ENCODE measurements around the gene BOC. TPM values are rescaled to one million over a fixed set of nuclear protein-coding genes. Genes with fewer than 3 reads are reported as not detected.

Gene BOC
- total RNA-seq, 1 experiment from 2014 or later: 7.3 TPM

- no peaks in the 10 kb centered on the region for H4K20me1 ChIP-seq (ENCODE audit: low read length)
- TF ChIP-seq CTCF (conservative IDR thresholded peaks at IDR 0.05; ENCODE audit: low read depth, low read length): no peak
- no peak for TF ChIP-seq EZH2 (IDR thresholded peaks at IDR 0.05; ENCODE audit: low read length, unreplicated experiment)
- TF ChIP-seq EZH2phosphoT487 (IDR thresholded peaks at IDR 0.05; ENCODE audit: borderline replicate concordance, low read length): no peak
- no TSS peak for BruUV-seq (replicated peaks)
- no peak overlapping the region for H3K9ac ChIP-seq (ENCODE audit: low read length)
- no peak for DNase-seq
- no peak overlapping the region for H2AFZ ChIP-seq (ENCODE audit: low read length)
- H3K27me3 ChIP-seq (ENCODE audit: low read length): no peaks in the 10 kb centered on the region
- no peaks in the 10 kb centered on the region for H3F3A ChIP-seq (ENCODE audit: low read length, unreplicated experiment)
- no peak for ATAC-seq
- no peaks in the 10 kb centered on the region for H3K9me3 ChIP-seq (ENCODE audit: low read length)
- intact Hi-C loops (cut with micrococcal nuclease): no loop called here
- H3K79me2 ChIP-seq (ENCODE audit: low read length): no peaks in the 10 kb centered on the region
- H3K4me3 ChIP-seq (ENCODE audit: low read length): no peak overlapping the region
- H3K4me2 ChIP-seq (ENCODE audit: low read length): no peak overlapping the region
- no peaks in the 10 kb centered on the region for H3K9me2 ChIP-seq (replicated peaks; ENCODE audit: low read length)
- H3K27ac ChIP-seq (ENCODE audit: low read length): no peak overlapping the region
- ChIA-PET CTCF (no interaction called here), POLR2A (ENCODE audit: unreplicated experiment) (no interaction called here)
- H3K4me1 ChIP-seq (ENCODE audit: insufficient read depth, low read length): no peaks in the 10 kb centered on the region
- no peaks in the 10 kb centered on the region for H3K36me3 ChIP-seq (ENCODE audit: low read depth, low read length)
Measured at GRCh38 chr3:113262304-113262665, 50.9 kb downstream of the BOC start.

GRCh38 chr3:113263020-113263419 is 51.7 kb downstream of the BOC start:
- POLR2A ChIA-PET (ENCODE audit: unreplicated experiment): no interaction called here
- no peak overlapping the region for H3K4me2 ChIP-seq (ENCODE audit: low read length)
- ATAC-seq: no peak
- no peaks in the 10 kb centered on the region for H3K79me2 ChIP-seq (ENCODE audit: low read length)
- no peak for DNase-seq
- H3K27me3 ChIP-seq (ENCODE audit: low read length): no peaks in the 10 kb centered on the region
- H4K20me1 ChIP-seq (ENCODE audit: low read length): no peaks in the 10 kb centered on the region
- H3K9me3 ChIP-seq (ENCODE audit: low read length): no peaks in the 10 kb centered on the region
- CTCF ChIA-PET: interaction anchor here (0.5 kb wide), 1 partner anchor 130 kb away, joined by 3 read pairs; no protein-coding TSS in a partner anchor
- no peak overlapping the region for H3K4me3 ChIP-seq (ENCODE audit: low read length)
- no peak overlapping the region for H2AFZ ChIP-seq (ENCODE audit: low read length)
- no peaks in the 10 kb centered on the region for H3K9me2 ChIP-seq (replicated peaks; ENCODE audit: low read length)
- H3K4me1 ChIP-seq (ENCODE audit: insufficient read depth, low read length): no peaks in the 10 kb centered on the region
- no peak overlapping the region for H3K9ac ChIP-seq (ENCODE audit: low read length)
- intact Hi-C loops (cut with micrococcal nuclease): no loop called here
- BruUV-seq (replicated peaks): no TSS peak
- TF ChIP-seq CTCF (conservative IDR thresholded peaks at IDR 0.05; ENCODE audit: low read depth, low read length) (no peak), EZH2phosphoT487 (IDR thresholded peaks at IDR 0.05; ENCODE audit: borderline replicate concordance, low read length) (no peak), EZH2 (IDR thresholded peaks at IDR 0.05; ENCODE audit: low read length, unreplicated experiment) (no peak)
- no peak overlapping the region for H3K27ac ChIP-seq (ENCODE audit: low read length)
- H3K36me3 ChIP-seq (ENCODE audit: low read depth, low read length): no peaks in the 10 kb centered on the region
- H3F3A ChIP-seq (ENCODE audit: low read length, unreplicated experiment): no peaks in the 10 kb centered on the region

- Histone ChIP-seq H3K27ac (ENCODE audit: low read length) (no peak overlapping the region), H4K20me1 (ENCODE audit: low read length) (no peaks in the 10 kb centered on the region), H3K9me2 (replicated peaks; ENCODE audit: low read length) (no peaks in the 10 kb centered on the region), H3K9me3 (ENCODE audit: low read length) (no peaks in the 10 kb centered on the region), H3K79me2 (ENCODE audit: low read length) (no peaks in the 10 kb centered on the region), H3F3A (ENCODE audit: low read length, unreplicated experiment) (no peaks in the 10 kb centered on the region), H3K9ac (ENCODE audit: low read length) (no peak overlapping the region), H3K4me1 (ENCODE audit: insufficient read depth, low read length) (no peaks in the 10 kb centered on the region), H3K27me3 (ENCODE audit: low read length) (no peaks in the 10 kb centered on the region), H2AFZ (ENCODE audit: low read length) (no peak overlapping the region), H3K36me3 (ENCODE audit: low read depth, low read length) (no peaks in the 10 kb centered on the region), H3K4me2 (ENCODE audit: low read length) (no peak overlapping the region), H3K4me3 (ENCODE audit: low read length) (no peak overlapping the region)
- ChIA-PET POLR2A (ENCODE audit: unreplicated experiment) (no interaction called here), CTCF (no interaction called here)
- TF ChIP-seq EZH2phosphoT487 (IDR thresholded peaks at IDR 0.05; ENCODE audit: borderline replicate concordance, low read length) (no peak), EZH2 (IDR thresholded peaks at IDR 0.05; ENCODE audit: low read length, unreplicated experiment) (no peak), CTCF (conservative IDR thresholded peaks at IDR 0.05; ENCODE audit: low read depth, low read length) (no peak)
- BruUV-seq (replicated peaks): no TSS peak
- ATAC-seq: no peak
- intact Hi-C loops (cut with micrococcal nuclease): no loop called here
- no peak for DNase-seq
Measured at GRCh38 chr3:113263778-113264177, 52.4 kb downstream of the BOC start.
